IMR-90 (cell line): ENCODE data around the gene ZBTB9. TPM values are rescaled to one million over a fixed set of nuclear protein-coding genes. Genes with fewer than 3 reads are reported as not detected.

Experiments
- ATAC-seq: fragments of 200-7000 bp; cut with Tn5 transposase; 2 replicates; pipeline ENCODE4 v1.9.1; 2020; ENCODE audit warnings: low read depth, mild to moderate bottlenecking, moderate library complexity
- BruUV-seq: library from RNA; stranded (reverse); fragments of 400-500 nt; replicated peaks from 2 replicates; lab custom pipeline; 2021; lab: Mats Ljungman, UMichigan
- CTCF ChIA-PET: fragments of 300-600 bp; formaldehyde crosslinking; extraction: SDS; loops from one replicate; lab custom pipeline; 2021; ENCODE audit warnings: antibody characterized with exemption; lab: Yijun Ruan, JAX
- POLR2A ChIA-PET: fragments of 300-600 bp; sonication (Branson Sonifier 250); formaldehyde crosslinking; loops from one replicate; lab custom pipeline; 2022; ENCODE audit warnings: antibody characterized with exemption; ENCODE audit not compliant: unreplicated experiment; lab: Charles Lee
- DNase-seq: peaks from one replicate; pipeline ENCODE4 v3.0.0; 2013
- H2AFZ ChIP-seq: replicated peaks from 2 replicates; pipeline ENCODE3; 2013; ENCODE audit warnings: low read length, mild to moderate bottlenecking; ENCODE audit not compliant: poor library complexity
- H2AK5ac ChIP-seq: 2 replicates; pipeline ENCODE4 v1.6.1; 2013; ENCODE audit warnings: low read depth, low read length, inconsistent platforms
- H2AK9ac ChIP-seq: replicated peaks from 2 replicates; pipeline ENCODE3; 2013; ENCODE audit warnings: mild to moderate bottlenecking, low read depth, low read length, moderate library complexity; ENCODE audit not compliant: poor library complexity
- H2BK120ac ChIP-seq: 2 replicates; pipeline ENCODE4 v1.6.1; 2013; ENCODE audit warnings: low read depth, low read length, inconsistent platforms
- H2BK15ac ChIP-seq: 3 replicates; pipeline ENCODE4 v1.6.1; 2013; ENCODE audit warnings: low read depth, low read length, inconsistent platforms
- H2BK20ac ChIP-seq: 2 replicates; pipeline ENCODE4 v1.6.1; 2013; ENCODE audit warnings: low read depth, mild to moderate bottlenecking, inconsistent platforms, low read length, moderate library complexity
- H2BK5ac ChIP-seq: 2 replicates; pipeline ENCODE4 v1.6.1; 2013; ENCODE audit warnings: mild to moderate bottlenecking, low read depth, low read length, inconsistent platforms; ENCODE audit not compliant: poor library complexity, severe bottlenecking
- H3K14ac ChIP-seq: replicated peaks from 2 replicates; pipeline ENCODE4 v1.6.1; 2013; ENCODE audit warnings: low read depth, low read length, inconsistent platforms
- H3K18ac ChIP-seq: 2 replicates; pipeline ENCODE4 v1.6.1; 2013; ENCODE audit warnings: low read depth, low read length, control low read depth
- H3K23ac ChIP-seq: 2 replicates; pipeline ENCODE4 v1.6.1; 2013; ENCODE audit warnings: low read depth, low read length, inconsistent platforms
- H3K27ac ChIP-seq: 2 replicates; pipeline ENCODE4 v1.5.1; 2013; ENCODE audit warnings: mild to moderate bottlenecking, control low read depth, low read length; ENCODE audit not compliant: insufficient read depth
- H3K27me3 ChIP-seq: 2 replicates; pipeline ENCODE4 v1.6.1; 2013; ENCODE audit warnings: low read length; ENCODE audit not compliant: control insufficient read depth, insufficient read depth
- H3K36me3 ChIP-seq: 2 replicates; pipeline ENCODE4 v1.6.1; 2013; ENCODE audit warnings: low read length, mixed read lengths; ENCODE audit not compliant: control insufficient read depth, insufficient read depth
- H3K4ac ChIP-seq: 2 replicates; pipeline ENCODE4 v1.6.1; 2013; ENCODE audit warnings: low read depth, low read length, inconsistent platforms
- H3K4me1 ChIP-seq: 2 replicates; pipeline ENCODE4 v1.6.1; 2013; ENCODE audit warnings: low read length, mixed read lengths; ENCODE audit not compliant: control insufficient read depth, insufficient read depth
- H3K4me2 ChIP-seq: 2 replicates; pipeline ENCODE4 v1.6.1; 2013; ENCODE audit warnings: low read depth, mild to moderate bottlenecking, control low read depth, low read length, moderate library complexity
- H3K4me3 ChIP-seq: 2 replicates; pipeline ENCODE4 v1.5.1; 2013; ENCODE audit warnings: low read depth, mild to moderate bottlenecking, control low read depth, low read length, moderate library complexity; ENCODE audit not compliant: insufficient read depth
- H3K56ac ChIP-seq: 2 replicates; pipeline ENCODE4 v1.6.1; 2013; ENCODE audit warnings: low read length, inconsistent platforms; ENCODE audit not compliant: insufficient read depth; ENCODE audit errors: extremely low read depth
- H3K79me1 ChIP-seq, 2 experiments: 2 replicates each; pipeline ENCODE4 v1.6.1; 2013; ENCODE audit warnings: low read length in 2 of 2, inconsistent platforms in 1 of 2, low read depth in 1 of 2
- H3K9ac ChIP-seq: 2 replicates; pipeline ENCODE4 v1.6.1; 2013; ENCODE audit warnings: low read depth, low read length, control low read depth
- H3K9me1 ChIP-seq: 2 replicates; pipeline ENCODE4 v1.6.1; 2013; ENCODE audit warnings: low read length, inconsistent platforms; ENCODE audit not compliant: insufficient read depth
- H3K9me3 ChIP-seq: 2 replicates; pipeline ENCODE4 v1.6.1; 2013; ENCODE audit warnings: low read length; ENCODE audit not compliant: control insufficient read depth, insufficient read depth
- H4K20me1 ChIP-seq: 2 replicates; pipeline ENCODE4 v1.6.1; 2013; ENCODE audit warnings: low read length, inconsistent platforms; ENCODE audit not compliant: insufficient read depth
- H4K5ac ChIP-seq: 2 replicates; pipeline ENCODE4 v1.6.1; 2013; ENCODE audit warnings: mild to moderate bottlenecking, low read depth, low read length, control low read depth
- H4K8ac ChIP-seq, 2 experiments: 2 replicates each; pipeline ENCODE4 v1.6.1; 2013; ENCODE audit warnings: low read depth in 2 of 2, low read length in 2 of 2, control low read depth in 1 of 2, inconsistent platforms in 1 of 2
- H4K91ac ChIP-seq: 2 replicates; pipeline ENCODE4 v1.6.1; 2013; ENCODE audit warnings: low read depth, low read length, inconsistent platforms; ENCODE audit not compliant: insufficient read depth
- BHLHE40 ChIP-seq: fragments of 150-350 bp; IDR thresholded peaks from 2 replicates; pipeline ENCODE4 v1.6.1; 2016; ENCODE audit warnings: mild to moderate bottlenecking, low read depth, low read length
- CEBPB ChIP-seq: IDR thresholded peaks from 2 replicates; pipeline ENCODE4 v1.6.1; 2012; ENCODE audit warnings: low read depth, low read length, improper control_type of control experiment
- FOS ChIP-seq: fragments of 150-350 bp; IDR thresholded peaks from 2 replicates; pipeline ENCODE4 v1.6.1; 2016; ENCODE audit warnings: low read depth, low read length
- MAFK ChIP-seq: IDR thresholded peaks from 2 replicates; pipeline ENCODE4 v1.6.1; 2012; ENCODE audit warnings: low read depth, low read length, improper control_type of control experiment
- MAZ ChIP-seq: IDR thresholded peaks from 2 replicates; pipeline ENCODE4 v1.6.1; 2012; ENCODE audit warnings: low read depth, mild to moderate bottlenecking, low read length, improper control_type of control experiment, moderate library complexity, borderline replicate concordance
- MXI1 ChIP-seq: IDR thresholded peaks from 2 replicates; pipeline ENCODE4 v1.6.1; 2012; ENCODE audit warnings: low read depth, mild to moderate bottlenecking, low read length, moderate library complexity, borderline replicate concordance
- RAD21 ChIP-seq: IDR thresholded peaks from 2 replicates; pipeline ENCODE4 v1.6.1; 2012; ENCODE audit warnings: low read length, improper control_type of control experiment
- RCOR1 ChIP-seq: IDR thresholded peaks from 2 replicates; pipeline ENCODE4 v1.6.1; 2012; ENCODE audit warnings: mild to moderate bottlenecking, low read length, improper control_type of control experiment; ENCODE audit not compliant: insufficient replicate concordance
- RFX5 ChIP-seq: IDR thresholded peaks from 2 replicates; pipeline ENCODE4 v1.8.0; 2012; ENCODE audit warnings: low read depth, mild to moderate bottlenecking, low read length, moderate library complexity
- SMC3 ChIP-seq: fragments of 150-350 bp; IDR thresholded peaks from 2 replicates; pipeline ENCODE4 v1.6.1; 2016; ENCODE audit warnings: low read depth, mild to moderate bottlenecking, antibody characterized with exemption, low read length, moderate library complexity
- WGBS, 2 experiments: methylation state at CpG; one replicate each; pipeline versions ENCODE4 v1.1.5 to v1.1.7; 2013; ENCODE audit warnings: missing lambda C conversion rate in 2 of 2; ENCODE audit not compliant: insufficient read length in 1 of 2; ENCODE audit errors: extremely low coverage in 2 of 2; 5-methylcytosine and 5-hydroxymethylcytosine counted together
- dilution Hi-C: fragments of 300-500 bp; cut with HindIII; formaldehyde crosslinking; loops from one replicate; pipeline ENCODE4 v1.14.3; 2018; ENCODE audit warnings: low sequenced_read_pairs; ENCODE audit not compliant: unreplicated experiment
- in situ Hi-C: fragments of 300-500 bp; cut with MboI; formaldehyde crosslinking; loops from 3 replicates; pipeline ENCODE4 v1.14.3; 2019; ENCODE audit warnings: low sequenced_read_pairs, inconsistent platforms, mixed read lengths
- intact Hi-C: fragments of 100-400 bp; cut with micrococcal nuclease; formaldehyde crosslinking; loops from 2 replicates; pipeline ENCODE4 v1.10.0; 2022
- polyA plus RNA-seq, 3 experiments: library from polyadenylated mRNA; depleted of rRNA; stranded (reverse); fragments of >200 nt; gene quantifications; 2 replicates each; pipeline ENCODE4 v1.2.3, GENCODE V29; 2012; ENCODE audit warnings: low replicate concordance in 1 of 3
- total RNA-seq: library from RNA; depleted of rRNA; stranded (reverse); fragments of >200 nt; gene quantifications from 2 replicates; pipeline ENCODE4 v1.2.3, GENCODE V29; 2012
- TF ChIP-seq, protein P1 (sequence below): fragments of 150-350 bp; IDR thresholded peaks from 2 replicates; pipeline ENCODE4 v1.6.1; 2016; ENCODE audit warnings: low read depth, mild to moderate bottlenecking, low read length, moderate library complexity, borderline replicate concordance
- TF ChIP-seq, protein P2 (sequence below): fragments of 150-350 bp; IDR thresholded peaks from 2 replicates; pipeline ENCODE4 v1.6.1; 2017; ENCODE audit warnings: mild to moderate bottlenecking, antibody characterized with exemption, low read length, low read depth

ZBTB9 gene
- total and polyA plus RNA-seq, 2 of the 4 experiments (the other 2 are of a cell fraction), result 5.4 to 5.9 TPM

DNA sequence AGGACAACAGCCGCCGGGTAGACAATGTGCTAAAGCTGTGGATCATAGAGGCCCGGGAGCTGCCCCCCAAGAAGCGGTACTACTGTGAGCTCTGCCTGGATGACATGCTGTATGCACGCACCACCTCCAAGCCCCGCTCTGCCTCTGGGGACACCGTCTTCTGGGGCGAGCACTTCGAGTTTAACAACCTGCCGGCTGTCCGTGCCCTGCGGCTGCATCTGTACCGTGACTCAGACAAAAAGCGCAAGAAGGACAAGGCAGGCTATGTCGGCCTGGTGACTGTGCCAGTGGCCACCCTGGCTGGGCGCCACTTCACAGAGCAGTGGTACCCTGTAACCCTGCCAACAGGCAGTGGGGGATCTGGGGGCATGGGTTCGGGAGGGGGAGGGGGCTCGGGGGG, 16.7 kb upstream of the ZBTB9 start:
- Histone ChIP-seq H2BK15ac (no peak overlapping the region), H3K4me3 (no peak overlapping the region), H3K14ac (no peak overlapping the region), H2BK5ac (no peak overlapping the region), H3K4me1 (peaks cover 8% of the 10 kb centered on the region), H3K18ac (no peak overlapping the region), H2AK5ac (no peak overlapping the region), H3K27me3 (no peaks in the 10 kb centered on the region), H3K79me1 (peaks cover 12 to 27% of the 10 kb centered on the region in 2 experiments), H3K9me1 (peaks cover 10% of the 10 kb centered on the region), H4K8ac (no peak overlapping the region), H3K9me3 (no peaks in the 10 kb centered on the region), H3K56ac (no peak overlapping the region), H4K5ac (no peak overlapping the region), H4K91ac (no peak overlapping the region), H2BK20ac (no peak overlapping the region), H2BK120ac (no peak overlapping the region), H3K4ac (no peak overlapping the region), H3K4me2 (no peak overlapping the region), H3K9ac (no peak overlapping the region), H2AK9ac (no peak overlapping the region), H3K36me3 (peaks cover 62% of the 10 kb centered on the region), H3K27ac (no peak overlapping the region), H3K23ac (no peak overlapping the region), H4K20me1 (peaks cover 6% of the 10 kb centered on the region; the same call in 1 of the 2 replicates), H2AFZ (no peak overlapping the region)
- in situ Hi-C loops (no loop called here), intact Hi-C loops (no loop called here), dilution Hi-C loops (no loop called here)
- no TSS peak for BruUV-seq
- TF ChIP-seq, protein P1, sequence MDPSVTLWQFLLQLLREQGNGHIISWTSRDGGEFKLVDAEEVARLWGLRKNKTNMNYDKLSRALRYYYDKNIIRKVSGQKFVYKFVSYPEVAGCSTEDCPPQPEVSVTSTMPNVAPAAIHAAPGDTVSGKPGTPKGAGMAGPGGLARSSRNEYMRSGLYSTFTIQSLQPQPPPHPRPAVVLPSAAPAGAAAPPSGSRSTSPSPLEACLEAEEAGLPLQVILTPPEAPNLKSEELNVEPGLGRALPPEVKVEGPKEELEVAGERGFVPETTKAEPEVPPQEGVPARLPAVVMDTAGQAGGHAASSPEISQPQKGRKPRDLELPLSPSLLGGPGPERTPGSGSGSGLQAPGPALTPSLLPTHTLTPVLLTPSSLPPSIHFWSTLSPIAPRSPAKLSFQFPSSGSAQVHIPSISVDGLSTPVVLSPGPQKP, result no peak
- TF ChIP-seq RCOR1 (no peak), MAFK (no peak), RAD21 (no peak), SMC3 (no peak), RFX5 (no peak), MXI1 (no peak), BHLHE40 (no peak), CEBPB (no peak), MAZ (no peak), FOS (no peak)
- TF ChIP-seq, protein P2, sequence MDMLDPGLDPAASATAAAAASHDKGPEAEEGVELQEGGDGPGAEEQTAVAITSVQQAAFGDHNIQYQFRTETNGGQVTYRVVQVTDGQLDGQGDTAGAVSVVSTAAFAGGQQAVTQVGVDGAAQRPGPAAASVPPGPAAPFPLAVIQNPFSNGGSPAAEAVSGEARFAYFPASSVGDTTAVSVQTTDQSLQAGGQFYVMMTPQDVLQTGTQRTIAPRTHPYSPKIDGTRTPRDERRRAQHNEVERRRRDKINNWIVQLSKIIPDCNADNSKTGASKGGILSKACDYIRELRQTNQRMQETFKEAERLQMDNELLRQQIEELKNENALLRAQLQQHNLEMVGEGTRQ, result no peak
- CTCF ChIA-PET, result no interaction called here
- WGBS, 2 experiments, result 97% methylated on average over 9 of the region's 18 CpGs; no CpG with 5 or more reads in 1 of the 2 experiments
- POLR2A ChIA-PET, result no interaction called here
- DNase-seq, result no peak
- ATAC-seq, result no peak
